C4-2B (cell line): ENCODE results near the gene AVPR1A.
A peak's percentile ranks its signal among the peaks of the same experiment; 100 is the strongest.

ENCODE experiments used
- H3K27ac ChIP-seq: fragments of 450-650 bp; 2 replicates; pipeline ENCODE4 v1.5.1; 2017
- ZFX ChIP-seq: fragments of 450-650 bp; IDR thresholded peaks from 2 replicates; pipeline ENCODE4 v1.6.1; 2017
- TF ChIP-seq, protein P1 (sequence below): fragments of 450-650 bp; conservative IDR thresholded peaks from 2 replicates; pipeline ENCODE4 v1.5.1; 2017; ENCODE audit warnings: mild to moderate bottlenecking

Gene AVPR1A

DNA sequence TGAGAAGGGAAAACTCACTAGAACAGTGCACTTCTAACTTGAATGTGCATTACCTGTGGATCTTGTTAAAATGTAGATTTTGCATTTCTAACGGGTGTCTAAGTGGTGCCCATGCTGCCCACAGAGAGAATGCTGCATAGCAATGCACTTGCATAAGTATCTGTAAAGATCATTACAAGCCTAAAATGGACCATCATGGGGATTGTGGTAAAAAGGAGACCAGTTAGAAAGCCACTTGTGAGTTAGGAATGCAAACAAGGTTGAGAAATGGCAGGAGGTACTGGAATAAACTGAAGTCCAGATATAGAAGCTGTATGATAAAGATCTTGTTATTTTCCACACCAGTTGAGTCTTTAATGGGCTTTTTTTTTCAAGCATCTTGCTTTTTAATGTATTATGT is 18.8 kb downstream of the AVPR1A start:
- no peak for TF ChIP-seq ZFX
- TF ChIP-seq, protein P1, sequence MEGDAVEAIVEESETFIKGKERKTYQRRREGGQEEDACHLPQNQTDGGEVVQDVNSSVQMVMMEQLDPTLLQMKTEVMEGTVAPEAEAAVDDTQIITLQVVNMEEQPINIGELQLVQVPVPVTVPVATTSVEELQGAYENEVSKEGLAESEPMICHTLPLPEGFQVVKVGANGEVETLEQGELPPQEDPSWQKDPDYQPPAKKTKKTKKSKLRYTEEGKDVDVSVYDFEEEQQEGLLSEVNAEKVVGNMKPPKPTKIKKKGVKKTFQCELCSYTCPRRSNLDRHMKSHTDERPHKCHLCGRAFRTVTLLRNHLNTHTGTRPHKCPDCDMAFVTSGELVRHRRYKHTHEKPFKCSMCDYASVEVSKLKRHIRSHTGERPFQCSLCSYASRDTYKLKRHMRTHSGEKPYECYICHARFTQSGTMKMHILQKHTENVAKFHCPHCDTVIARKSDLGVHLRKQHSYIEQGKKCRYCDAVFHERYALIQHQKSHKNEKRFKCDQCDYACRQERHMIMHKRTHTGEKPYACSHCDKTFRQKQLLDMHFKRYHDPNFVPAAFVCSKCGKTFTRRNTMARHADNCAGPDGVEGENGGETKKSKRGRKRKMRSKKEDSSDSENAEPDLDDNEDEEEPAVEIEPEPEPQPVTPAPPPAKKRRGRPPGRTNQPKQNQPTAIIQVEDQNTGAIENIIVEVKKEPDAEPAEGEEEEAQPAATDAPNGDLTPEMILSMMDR = no peak
- H3K27ac ChIP-seq = no peak overlapping the region

DNA sequence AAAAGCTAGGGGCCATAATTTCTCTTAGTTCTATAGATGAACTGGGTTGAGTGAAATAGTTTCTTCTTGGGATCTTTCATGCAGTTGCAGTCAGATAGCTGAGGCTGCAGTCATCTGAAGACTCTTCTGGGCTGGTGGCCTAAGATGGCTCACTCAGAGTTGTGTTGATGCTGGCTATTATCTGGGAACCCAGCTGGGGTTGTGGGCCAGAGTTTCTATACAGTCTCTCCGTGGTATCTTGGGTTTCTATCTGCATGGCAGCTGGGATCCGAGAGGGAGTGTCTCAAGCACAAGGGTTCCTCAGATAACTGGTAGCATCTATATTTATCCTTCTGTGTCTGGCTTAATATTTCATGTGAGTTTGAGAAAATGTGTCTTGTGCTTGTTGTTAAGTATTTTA is 21.1 kb downstream of the AVPR1A start:
- TF ChIP-seq ZFX = no peak
- TF ChIP-seq, protein P1 = no peak

DNA sequence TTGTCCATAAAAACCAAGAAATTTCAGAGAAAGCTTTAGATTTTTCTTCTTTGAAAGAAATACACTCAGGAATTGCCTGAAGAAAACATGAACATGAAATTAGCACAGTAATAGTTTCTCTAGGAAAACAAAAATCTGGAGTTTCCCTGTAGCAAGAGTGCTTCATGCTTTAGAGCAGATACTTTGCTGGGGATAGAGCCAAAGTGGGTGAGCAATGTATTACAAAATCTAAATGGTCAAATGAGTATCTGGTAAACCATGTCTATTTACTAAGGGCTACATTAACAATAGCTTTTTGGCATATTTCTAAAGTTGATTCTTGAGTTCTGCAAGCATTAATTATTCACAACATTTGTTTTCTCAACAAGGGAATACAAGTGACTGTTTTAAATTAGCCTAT is 26.2 kb downstream of the AVPR1A start:
- H3K27ac ChIP-seq = no peak overlapping the region
- TF ChIP-seq, protein P1 = no peak
- no peak for TF ChIP-seq ZFX

More for the DNA sequence above, 21.1 kb downstream of the AVPR1A start:
- no peak overlapping the region for H3K27ac ChIP-seq

DNA sequence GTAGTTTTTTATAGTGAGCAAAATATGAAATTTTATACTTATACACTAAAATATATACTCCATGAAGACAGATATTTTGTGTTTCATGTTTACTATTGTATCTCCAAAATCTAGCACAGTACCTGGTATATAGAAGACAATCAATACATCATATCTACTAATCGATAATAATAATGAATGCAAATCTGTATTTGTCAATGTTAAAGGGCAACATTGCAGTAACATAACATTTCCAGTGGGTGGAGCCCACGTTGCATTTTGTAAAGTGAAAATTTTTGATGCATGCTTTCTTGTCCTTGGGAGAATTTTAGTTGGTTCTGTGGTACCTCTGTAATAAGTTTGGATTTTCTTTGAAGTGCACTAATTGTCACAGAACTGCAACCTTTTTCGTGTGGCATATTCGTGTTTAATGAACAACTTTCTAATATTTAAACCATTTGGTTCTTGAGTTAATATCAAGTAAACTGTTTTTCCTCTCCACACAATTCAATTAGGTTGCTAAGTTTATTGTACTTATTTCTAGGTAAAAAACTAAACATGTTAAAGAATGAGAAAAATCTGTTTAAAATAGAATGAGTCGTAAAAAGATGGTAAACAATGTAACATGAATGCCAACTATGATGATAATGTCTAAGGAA is 47.4 kb downstream of the AVPR1A start:
- no peak overlapping the region for H3K27ac ChIP-seq
- TF ChIP-seq, protein P1 = peak; percentile 94
- TF ChIP-seq ZFX = no peak

DNA sequence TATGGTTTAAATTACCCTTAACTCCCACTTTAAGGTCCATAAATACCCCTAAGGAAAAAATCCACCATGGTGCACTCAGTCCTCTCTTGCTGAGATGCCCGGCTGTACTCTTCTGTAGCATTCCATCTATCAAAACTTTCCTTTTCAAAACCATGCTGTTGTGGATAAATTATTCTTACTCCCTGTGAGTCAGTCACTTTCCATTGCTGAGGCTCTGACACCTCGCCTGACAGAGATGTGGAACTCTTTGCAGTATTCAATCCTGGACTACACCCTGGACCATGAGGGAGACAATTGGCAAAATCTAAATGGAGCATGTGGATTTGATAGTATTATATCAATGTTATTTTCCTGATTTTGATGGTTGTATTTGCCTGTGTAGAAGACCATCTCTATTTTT is 49.1 kb downstream of the AVPR1A start:
- H3K27ac ChIP-seq = no peak overlapping the region
- TF ChIP-seq, protein P1 = no peak
- no peak for TF ChIP-seq ZFX

DNA sequence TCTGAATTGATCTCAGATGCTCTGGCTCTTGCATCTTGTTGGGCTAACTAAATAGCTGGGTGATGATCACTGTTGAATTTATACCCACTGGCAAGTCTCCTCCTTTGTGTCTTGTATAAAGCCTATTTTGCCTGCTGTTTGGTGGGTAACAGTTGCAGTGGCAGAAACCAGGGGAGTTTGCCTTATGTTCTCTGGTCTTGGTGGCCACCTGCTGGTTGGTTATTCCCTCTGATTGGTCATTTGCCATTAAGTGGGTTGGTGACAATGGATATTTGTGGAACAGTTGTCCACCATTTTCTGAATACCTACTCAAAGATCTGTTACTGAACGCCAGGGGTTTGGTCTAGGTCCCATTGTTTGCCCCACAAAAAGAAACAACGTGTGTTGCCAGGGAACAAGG is 52.1 kb downstream of the AVPR1A start:
- no peak overlapping the region for H3K27ac ChIP-seq
- no peak for TF ChIP-seq ZFX
- TF ChIP-seq, protein P1 = peak; percentile 51

DNA sequence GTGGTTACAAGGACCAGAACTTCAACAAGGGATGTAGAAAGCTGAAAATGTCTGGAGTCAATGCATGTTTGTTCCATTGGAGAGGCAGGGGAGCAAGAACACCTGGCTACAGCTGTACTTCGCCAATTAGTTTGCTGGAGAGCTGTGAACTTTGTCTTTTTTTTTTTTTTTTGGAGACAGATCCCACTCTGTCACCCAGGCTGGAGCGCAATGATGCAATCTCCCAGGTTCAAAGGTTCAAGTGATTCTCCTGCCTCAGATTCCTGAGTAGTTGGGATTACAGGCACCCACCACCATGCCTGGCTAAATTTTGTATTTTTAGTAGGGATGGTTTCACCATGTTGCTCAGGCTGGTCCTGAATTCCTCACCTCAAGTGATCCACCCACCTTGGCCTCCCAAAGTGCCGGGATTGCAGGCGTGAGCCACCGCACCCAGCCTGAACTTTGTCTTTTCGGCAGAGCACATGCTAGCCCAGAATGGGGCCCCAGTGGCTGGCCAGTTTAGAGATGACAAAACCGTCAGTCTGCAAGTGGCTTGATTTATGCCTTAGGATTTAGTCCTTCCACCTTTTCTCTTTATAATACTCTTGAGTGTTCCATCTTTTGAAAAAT is 55.5 kb downstream of the AVPR1A start:
- no peak overlapping the region for H3K27ac ChIP-seq
- TF ChIP-seq, protein P1 = no peak
- TF ChIP-seq ZFX = no peak
